ENCODE data around the gene PIAS2. TPM values are rescaled to one million over a fixed set of nuclear protein-coding genes. Genes with fewer than 3 reads are reported as not detected.
A peak's percentile ranks its signal among the peaks of the same experiment; 100 is the strongest.
"Not testable (repeated sequence)": the region's sequence is repeated elsewhere in the genome, so short reads cannot be mapped to it uniquely, and the experiment has no call there.

PIAS2 gene
- total RNA-seq (2021; ENCODE audit: unreplicated experiment) (30.6 TPM), Bru-seq, nascent RNA (percentile 84 among the genes with signal in this experiment), BruChase-seq, experiment 1, labeled RNA remaining after a 2-hour chase (percentile 82 among the genes with signal in this experiment), BruChase-seq, experiment 2, labeled RNA remaining after a 6-hour chase (percentile 75 among the genes with signal in this experiment)
- polyA plus RNA-seq (2012; ENCODE audit: insufficient read length), result 10.5 TPM
- long read RNA-seq, full-length matches to known transcripts, result 46 of 73 reads
- long read RNA-seq, partial matches to known transcripts, result 5 of 73 reads
- long read RNA-seq, other reads (novel, unspliced or antisense), result 22 of 73 reads

- Histone ChIP-seq H3K27me3 (ENCODE audit: control insufficient read depth, insufficient read depth, low read length) (no peaks in the 10 kb centered on the region), H3K4me3 (ENCODE audit: low read depth in 2 of 2, low read length in 2 of 2) (peak within 1 kb of the TSS; percentile 76 to 85), H3K27ac (ENCODE audit: low read length) (peak within 1 kb of the TSS; percentile 89), H3K36me3 (ENCODE audit: control insufficient read depth, insufficient read depth, low read length) (no peaks in the 10 kb centered on the region; the same call in 1 of the 2 replicates), H3K4me1 (ENCODE audit: control insufficient read depth, insufficient read depth, low read length) (peaks cover 12% of the 10 kb centered on the region), H3K9me3 (ENCODE audit: control insufficient read depth, insufficient read depth, low read depth, low read length) (no peaks in the 10 kb centered on the region)
- CTCF ChIA-PET, result interaction anchor here (0.8 kb wide), 1 partner anchor 150 kb away, joined by 4 read pairs; no protein-coding TSS in a partner anchor
- DNase-seq (ENCODE audit: low read depth, low spot score), result no peak
- in situ Hi-C loops (cut with HindIII; ENCODE audit: low pct_unique_long_range_greater_than_20kb, low sequenced_read_pairs), result no loop called here
- ATAC-seq, result peak; percentile 96
- intact Hi-C loops (cut with micrococcal nuclease; ENCODE audit: unreplicated experiment), result no loop called here
- POLR2A ChIA-PET, result interaction anchor here (0.7 kb wide), 1 partner anchor 285 kb away, joined by 3 read pairs; no protein-coding TSS in a partner anchor
- no TSS peak for BruUV-seq (replicated peaks)
- TF ChIP-seq POLR2AphosphoS5 (IDR thresholded peaks at IDR 0.05; ENCODE audit: low read depth, low read length), result peak; percentile 40; the same call in 1 of the 2 replicates
- TF ChIP-seq TCF7L2 (IDR thresholded peaks at IDR 0.05; ENCODE audit: low read depth, low read length), result peak; percentile 34; the same call in 1 of the 2 replicates
- no peak for TF ChIP-seq CTCF (IDR thresholded peaks at IDR 0.05)
Measured at GRCh38 chr18:46917108-46917802, at the start of gene PIAS2, which contains the start of gene KATNAL2. Gene PIAS2 (minus strand): TSS chr18:46917507. CDS start chr18:46917345, 162 bp downstream. Gene KATNAL2 (plus strand): TSS chr18:46917602. CDS start chr18:46946873, 29,271 bp downstream.

- CTCF ChIA-PET; H3K36me3 ChIP-seq (ENCODE audit: control insufficient read depth, insufficient read depth, low read length); DNase-seq (ENCODE audit: low read depth, low spot score); intact Hi-C loops (cut with micrococcal nuclease; ENCODE audit: unreplicated experiment); ATAC-seq; H3K4me3 ChIP-seq (ENCODE audit: low read depth in 2 of 2, low read length in 2 of 2); H3K4me1 ChIP-seq (ENCODE audit: control insufficient read depth, insufficient read depth, low read length); POLR2A ChIA-PET; H3K9me3 ChIP-seq (ENCODE audit: control insufficient read depth, insufficient read depth, low read depth, low read length); in situ Hi-C loops (cut with HindIII; ENCODE audit: low pct_unique_long_range_greater_than_20kb, low sequenced_read_pairs); H3K27ac ChIP-seq (ENCODE audit: low read length); H3K27me3 ChIP-seq (ENCODE audit: control insufficient read depth, insufficient read depth, low read length): not testable (repeated sequence)
- TSS peak; percentile 98 for BruUV-seq (replicated peaks)
Measured at GRCh38 chr18:46966266-46966665, 49.0 kb upstream of the PIAS2 start.

DNA sequence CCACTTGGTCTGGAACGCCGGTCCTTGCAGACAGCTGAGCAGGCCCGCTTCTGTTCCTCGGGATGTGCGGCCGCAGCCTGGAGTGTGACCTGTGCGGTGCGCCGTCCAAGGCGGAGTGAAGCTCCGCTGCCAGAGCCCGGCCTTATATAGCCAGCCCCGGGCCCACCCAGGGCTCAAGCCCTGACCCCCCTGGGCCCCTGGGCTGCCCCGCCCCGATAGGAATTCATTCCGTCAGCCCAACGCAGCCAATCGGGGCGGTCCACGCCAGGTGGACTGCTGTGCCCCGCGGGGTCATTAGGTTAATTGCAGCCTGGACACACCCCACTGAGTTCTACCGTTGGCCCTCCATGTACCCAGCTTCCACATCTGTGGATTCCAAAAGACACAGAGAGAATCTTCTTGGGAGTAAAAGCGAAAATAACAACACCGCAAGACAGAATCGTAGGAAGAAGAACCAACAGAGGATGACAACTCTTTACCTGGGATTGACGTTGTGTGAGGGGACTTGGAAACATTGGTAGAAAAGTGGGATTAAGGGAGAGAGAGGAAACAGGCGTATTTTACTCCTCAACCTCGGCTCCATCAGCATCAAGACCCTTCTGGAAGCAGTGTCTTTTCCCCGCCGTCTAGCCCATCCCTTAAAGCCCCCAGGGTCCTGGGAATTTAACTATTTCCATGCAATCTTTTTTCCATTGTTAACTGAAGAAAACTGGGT, 47.4 kb upstream of the PIAS2 start:
- intact Hi-C loops (cut with micrococcal nuclease; ENCODE audit: unreplicated experiment); BruUV-seq (replicated peaks); H3K4me3 ChIP-seq (ENCODE audit: low read depth in 2 of 2, low read length in 2 of 2); in situ Hi-C loops (cut with HindIII; ENCODE audit: low pct_unique_long_range_greater_than_20kb, low sequenced_read_pairs); DNase-seq (ENCODE audit: low read depth, low spot score); H3K36me3 ChIP-seq (ENCODE audit: control insufficient read depth, insufficient read depth, low read length); CTCF ChIA-PET; H3K27ac ChIP-seq (ENCODE audit: low read length); H3K9me3 ChIP-seq (ENCODE audit: control insufficient read depth, insufficient read depth, low read depth, low read length); H3K27me3 ChIP-seq (ENCODE audit: control insufficient read depth, insufficient read depth, low read length); H3K4me1 ChIP-seq (ENCODE audit: control insufficient read depth, insufficient read depth, low read length); POLR2A ChIA-PET: not testable (repeated sequence)
- ATAC-seq, result peak; percentile 66

GRCh38 chr18:46963656-46964578, 46.6 kb upstream of the PIAS2 start:
- ATAC-seq, result peak; percentile 46
- in situ Hi-C loops (cut with HindIII; ENCODE audit: low pct_unique_long_range_greater_than_20kb, low sequenced_read_pairs), result not testable (repeated sequence)

More at GRCh38 chr18:46963656-46964578, 46.6 kb upstream of the PIAS2 start:
- H3K27ac ChIP-seq (ENCODE audit: low read length); CTCF ChIA-PET; intact Hi-C loops (cut with micrococcal nuclease; ENCODE audit: unreplicated experiment); BruUV-seq (replicated peaks); H3K9me3 ChIP-seq (ENCODE audit: control insufficient read depth, insufficient read depth, low read depth, low read length); POLR2A ChIA-PET; H3K27me3 ChIP-seq (ENCODE audit: control insufficient read depth, insufficient read depth, low read length); H3K36me3 ChIP-seq (ENCODE audit: control insufficient read depth, insufficient read depth, low read length); DNase-seq (ENCODE audit: low read depth, low spot score); H3K4me1 ChIP-seq (ENCODE audit: control insufficient read depth, insufficient read depth, low read length); H3K4me3 ChIP-seq (ENCODE audit: low read depth in 2 of 2, low read length in 2 of 2): not testable (repeated sequence)
